Ectodermal cell (in vitro differentiated cells): Measurements from ENCODE around the gene RAD9B. TPM values are rescaled to one million over a fixed set of nuclear protein-coding genes. Genes with fewer than 3 reads are reported as not detected.
"Not testable (repeated sequence)": the region's sequence is repeated elsewhere in the genome, so short reads cannot be mapped to it uniquely, and the experiment has no call there.

Experiments
- H3K27ac ChIP-seq: 2 replicates; pipeline ENCODE4 v1.7.0; 2013; ENCODE audit warnings: mild to moderate bottlenecking, low read depth, low read length; ENCODE audit not compliant: insufficient read depth, poor library complexity, severe bottlenecking
- H3K27me3 ChIP-seq: 2 replicates; pipeline ENCODE4 v1.7.0; 2013; ENCODE audit warnings: mild to moderate bottlenecking, low read length; ENCODE audit not compliant: insufficient read depth, control insufficient read depth, poor library complexity, severe bottlenecking
- H3K36me3 ChIP-seq: one replicate; pipeline ENCODE4 v1.7.0; 2013; ENCODE audit warnings: low read length; ENCODE audit not compliant: control insufficient read depth, insufficient read depth
- H3K4me1 ChIP-seq: one replicate; pipeline ENCODE4 v1.7.0; 2013; ENCODE audit warnings: low read length; ENCODE audit not compliant: control insufficient read depth, insufficient read depth
- H3K4me3 ChIP-seq: 2 replicates; pipeline ENCODE4 v1.7.0; 2013; ENCODE audit warnings: low read depth, low read length, control low read depth; ENCODE audit not compliant: insufficient read depth
- H3K9me3 ChIP-seq: 2 replicates; pipeline ENCODE4 v1.7.0; 2013; ENCODE audit warnings: mild to moderate bottlenecking, low read length, moderate library complexity; ENCODE audit not compliant: control insufficient read depth
- WGBS, 2 experiments: methylation state at CpG; one replicate each; pipeline ENCODE4 v1.1.7; 2013; ENCODE audit warnings: missing lambda C conversion rate in 2 of 2; 5-methylcytosine and 5-hydroxymethylcytosine counted together
- polyA plus RNA-seq, 4 experiments: library from polyadenylated mRNA; stranded (reverse); fragments of 50-300 nt; gene quantifications; one replicate each; pipeline ENCODE4 v1.2.3, GENCODE V29; 2013

The RAD9B gene
- polyA plus RNA-seq (2013, experiment 1 of 4) = not detected
- polyA plus RNA-seq (2013, experiment 2 of 4) = 0.12 TPM
- polyA plus RNA-seq (2013, experiment 3 of 4) = 0.21 TPM
- polyA plus RNA-seq (2013, experiment 4 of 4) = 0.32 TPM

GRCh38 chr12:110501752-110502738 is at the start of gene RAD9B, which contains the start of gene VPS29:
Gene RAD9B, plus strand, starts transcription at chr12:110502331. Its CDS starts 7 bp downstream, at chr12:110502338.
Gene VPS29, minus strand, starts transcription at chr12:110502111. Its CDS starts 60 bp downstream, at chr12:110502051.
- Histone ChIP-seq H3K4me1 (peaks cover 5% of the 10 kb centered on the region), H3K9me3 (no peaks in the 10 kb centered on the region), H3K36me3 (no peaks in the 10 kb centered on the region), H3K27me3 (peaks cover 8% of the 10 kb centered on the region), H3K4me3 (peak within 1 kb of the TSS; percentile 98), H3K27ac (no peak within 1 kb of the TSS)
- WGBS, 2 experiments = 15 to 16% methylated on average over 61 of the region's 61 CpGs

GRCh38 chr12:110453569-110454296 is 48.4 kb upstream of the RAD9B start:
- Histone ChIP-seq H3K36me3 (peaks cover 17% of the 10 kb centered on the region), H3K4me1 (no peaks in the 10 kb centered on the region), H3K27ac (no peak overlapping the region), H3K9me3 (no peaks in the 10 kb centered on the region), H3K27me3 (no peaks in the 10 kb centered on the region), H3K4me3 (no peak overlapping the region)
- 92% methylated on average over 2 to 4 of the region's 4 CpGs for WGBS, 2 experiments

- H3K4me3 ChIP-seq = no peak overlapping the region
- 90 to 97% methylated on average over 4 of the region's 4 CpGs for WGBS, 2 experiments
- H3K36me3 ChIP-seq = peaks cover 13% of the 10 kb centered on the region
- H3K27ac ChIP-seq = no peak overlapping the region
- H3K4me1 ChIP-seq = no peaks in the 10 kb centered on the region
- H3K9me3 ChIP-seq = no peaks in the 10 kb centered on the region
- H3K27me3 ChIP-seq = no peaks in the 10 kb centered on the region
These were observed 43.4 kb upstream of the RAD9B start for GRCh38 chr12:110458756-110459155.

- H3K4me3 ChIP-seq, H3K4me1 ChIP-seq, H3K27me3 ChIP-seq, H3K27ac ChIP-seq, H3K9me3 ChIP-seq: not testable (repeated sequence)
- H3K36me3 ChIP-seq = peaks cover 10% of the 10 kb centered on the region
- WGBS, 2 experiments = 95 to 97% methylated on average over 4 to 5 of the region's 5 CpGs
These were observed 40.9 kb upstream of the RAD9B start for GRCh38 chr12:110461189-110461588.

GRCh38 chr12:110465024-110465423 is 37.1 kb upstream of the RAD9B start:
- H3K36me3 ChIP-seq = peaks cover 5% of the 10 kb centered on the region
- 93 to 95% methylated on average over 2 of the region's 2 CpGs for WGBS, 2 experiments
- H3K9me3 ChIP-seq = no peaks in the 10 kb centered on the region
- no peaks in the 10 kb centered on the region for H3K4me1 ChIP-seq
- no peak overlapping the region for H3K4me3 ChIP-seq
- no peaks in the 10 kb centered on the region for H3K27me3 ChIP-seq
- no peak overlapping the region for H3K27ac ChIP-seq

- H3K27me3 ChIP-seq, H3K27ac ChIP-seq, H3K4me3 ChIP-seq, H3K36me3 ChIP-seq, H3K4me1 ChIP-seq, H3K9me3 ChIP-seq: not testable (repeated sequence)
- WGBS, 2 experiments = 91 to 97% methylated on average over 11 of the region's 11 CpGs
These were observed 36.4 kb upstream of the RAD9B start for GRCh38 chr12:110465765-110466164.

- no peaks in the 10 kb centered on the region for H3K9me3 ChIP-seq
- no peaks in the 10 kb centered on the region for H3K27me3 ChIP-seq
- H3K4me3 ChIP-seq = peak overlapping the region; percentile 80
- 85% methylated on average over 5 of the region's 5 CpGs for WGBS, 2 experiments
- peaks cover 5% of the 10 kb centered on the region for H3K36me3 ChIP-seq
- no peaks in the 10 kb centered on the region for H3K4me1 ChIP-seq
- no peak overlapping the region for H3K27ac ChIP-seq
These were observed 35.3 kb upstream of the RAD9B start for GRCh38 chr12:110466791-110467190.

- Histone ChIP-seq H3K27ac (no peak overlapping the region), H3K4me1 (no peaks in the 10 kb centered on the region), H3K27me3 (no peaks in the 10 kb centered on the region), H3K4me3 (peak overlapping the region; percentile 80), H3K36me3 (peaks cover 5% of the 10 kb centered on the region), H3K9me3 (no peaks in the 10 kb centered on the region)
- 0% methylated on average over 12 to 15 of the region's 15 CpGs for WGBS, 2 experiments
These were observed 34.3 kb upstream of the RAD9B start for GRCh38 chr12:110467847-110468213.

- WGBS, 2 experiments = 0% methylated on average over 77 to 78 of the region's 78 CpGs
- Histone ChIP-seq H3K36me3 (peaks cover 5% of the 10 kb centered on the region), H3K4me1 (no peaks in the 10 kb centered on the region), H3K4me3 (peak within 1 kb of the TSS; percentile 80), H3K27me3 (no peaks in the 10 kb centered on the region), H3K27ac (peak within 1 kb of the TSS; percentile 97), H3K9me3 (no peaks in the 10 kb centered on the region)
These were observed 33.7 kb upstream of the RAD9B start, which contains the start of the genes FAM216A and GPN3 for GRCh38 chr12:110468214-110469048. Gene FAM216A, plus strand, starts transcription at chr12:110468845. Its CDS starts 31 bp downstream, at chr12:110468876. Gene GPN3, minus strand, starts transcription at chr12:110468257. Its CDS starts 54 bp downstream, at chr12:110468203.
